Measurements from ENCODE around the gene CTDSPL.
A peak's percentile ranks its signal among the peaks of the same experiment; 100 is the strongest.
"Not testable (repeated sequence)": the region's sequence is repeated elsewhere in the genome, so short reads cannot be mapped to it uniquely, and the experiment has no call there.

CTDSPL gene

DNA sequence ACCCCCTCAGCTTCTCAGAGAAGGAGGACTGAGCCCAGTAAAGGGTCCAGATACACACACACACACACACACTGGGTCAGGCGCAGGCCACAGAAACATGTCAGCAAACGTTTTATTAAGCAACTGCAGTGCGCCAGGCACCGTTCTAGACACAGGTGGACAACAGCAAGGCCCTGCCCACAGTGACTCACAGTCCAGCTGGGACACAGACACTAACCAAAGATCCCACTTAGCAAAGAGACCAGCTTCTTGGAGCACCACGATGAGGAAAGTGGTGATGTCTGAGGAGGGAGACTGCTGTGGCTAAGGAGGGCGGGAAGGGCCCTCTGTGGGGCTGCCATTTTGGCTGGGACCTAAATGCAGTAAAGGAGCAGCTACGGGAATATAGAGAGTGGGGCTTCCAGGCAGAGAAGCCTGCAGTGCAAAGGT is 126.1 kb downstream of the CTDSPL start:
- no peak for DNase-seq (ENCODE audit: low read depth in 2 of 2)

DNA sequence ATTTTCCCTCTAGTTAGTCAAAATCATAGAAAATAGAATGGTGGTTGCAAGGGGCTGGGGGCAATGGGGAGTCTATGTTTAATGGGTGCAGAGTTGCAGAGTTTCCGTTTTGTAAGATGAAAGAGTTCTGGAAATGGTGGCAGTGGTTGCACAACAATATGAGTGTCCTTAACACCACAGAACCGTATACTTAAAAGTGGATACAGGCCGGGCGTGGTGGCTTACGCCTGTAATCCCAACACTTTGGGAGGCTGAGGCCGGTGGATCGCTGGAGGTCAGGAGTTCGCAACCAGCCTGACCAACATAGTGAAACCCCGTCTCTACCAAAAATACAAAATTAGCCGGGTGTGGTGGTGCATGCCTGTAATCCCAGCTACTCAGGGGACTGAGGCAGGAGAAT is 126.7 kb downstream of the CTDSPL start:
- not testable (repeated sequence) for DNase-seq (ENCODE audit: low read depth in 2 of 2)

DNA sequence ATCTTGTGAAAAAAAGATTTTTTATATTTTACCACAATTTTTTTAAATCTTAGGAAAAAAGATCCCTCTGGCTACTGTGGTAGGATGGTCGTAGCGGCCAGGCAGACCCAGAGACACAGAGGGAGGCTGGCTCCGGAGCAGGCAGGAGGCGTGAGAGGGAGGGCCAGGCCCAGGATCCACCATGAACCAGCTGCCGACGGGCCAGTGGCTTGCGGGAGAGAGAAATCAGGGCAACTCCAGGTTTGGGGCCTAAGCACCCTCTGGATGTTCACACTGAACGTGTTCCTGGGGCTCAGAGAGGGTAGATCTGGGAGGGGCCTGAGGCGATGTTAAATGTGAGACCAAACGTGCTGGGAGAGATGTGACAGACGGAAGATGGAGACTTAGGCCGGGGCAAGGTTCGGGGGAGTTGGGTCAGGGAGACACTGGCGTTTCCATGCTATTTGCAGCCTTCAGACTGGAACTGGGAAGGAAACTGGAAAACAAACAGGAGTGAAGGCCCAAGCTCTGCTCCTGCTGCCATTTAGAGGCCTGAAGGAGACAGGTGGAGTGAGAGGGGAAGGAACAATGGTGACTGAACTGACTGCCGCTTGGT is 127.3 kb downstream of the CTDSPL start:
- no peak for DNase-seq (ENCODE audit: low read depth in 2 of 2)

DNA sequence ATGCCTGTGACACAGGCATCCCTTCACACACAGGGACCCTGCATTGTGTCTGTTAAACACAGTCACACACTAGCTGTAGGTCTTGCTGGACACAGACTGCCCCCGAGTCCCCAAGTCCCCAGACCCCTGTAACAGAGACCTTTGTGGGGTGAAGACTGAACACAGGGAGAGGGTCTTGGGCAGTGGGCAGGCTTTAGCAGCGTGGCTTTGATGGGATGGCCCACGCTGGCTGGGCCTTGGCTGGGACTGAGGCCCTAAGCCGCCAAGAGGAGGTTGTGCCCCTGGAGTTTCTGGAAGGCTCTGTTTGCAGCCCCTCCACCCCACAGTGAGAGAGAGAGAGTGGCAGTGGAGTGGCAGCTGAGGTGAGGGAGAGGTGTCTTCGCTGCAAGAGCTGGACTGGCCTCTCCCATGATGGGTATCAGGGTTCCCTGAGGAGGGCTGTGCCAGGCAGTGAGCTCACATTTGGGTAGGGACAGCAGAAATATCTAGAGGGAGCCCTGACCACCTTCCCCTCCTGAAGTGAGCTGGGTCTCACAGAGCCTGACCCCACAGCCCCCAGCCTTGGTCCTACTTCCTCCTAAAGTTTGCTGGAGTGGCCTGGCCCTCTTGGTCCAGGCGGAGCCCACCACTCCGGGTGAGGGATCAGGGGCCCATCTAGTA is 128.3 kb downstream of the CTDSPL start:
- DNase-seq (ENCODE audit: low read depth in 2 of 2): no peak

DNA sequence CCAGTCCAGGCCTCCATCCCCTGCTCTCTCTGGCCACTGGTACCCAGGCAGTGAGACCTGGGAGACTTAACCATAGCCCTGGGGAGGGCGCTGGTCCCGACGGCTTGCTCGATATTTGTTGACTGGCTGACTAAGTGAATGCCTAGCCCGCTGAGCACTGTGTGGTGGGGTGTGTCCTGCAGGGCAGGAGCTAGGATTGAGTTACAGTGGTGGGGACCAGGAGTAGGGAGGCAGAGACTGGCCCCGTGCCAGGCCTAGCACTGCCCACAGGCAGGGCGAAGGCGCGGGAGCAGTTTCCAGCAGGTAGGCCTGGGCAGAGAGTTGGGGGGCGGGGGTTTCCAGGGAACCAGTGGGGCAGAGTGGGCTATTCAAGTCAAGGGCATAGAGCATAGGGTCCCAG is 128.8 kb downstream of the CTDSPL start, which contains the start of gene VILL:
TSS of gene VILL (plus strand) at position 260 of the 400 bp plus-strand sequence. CDS start 2,887 bp downstream, outside the sequence.
- DNase-seq (ENCODE audit: low read depth in 2 of 2): no peak

DNA sequence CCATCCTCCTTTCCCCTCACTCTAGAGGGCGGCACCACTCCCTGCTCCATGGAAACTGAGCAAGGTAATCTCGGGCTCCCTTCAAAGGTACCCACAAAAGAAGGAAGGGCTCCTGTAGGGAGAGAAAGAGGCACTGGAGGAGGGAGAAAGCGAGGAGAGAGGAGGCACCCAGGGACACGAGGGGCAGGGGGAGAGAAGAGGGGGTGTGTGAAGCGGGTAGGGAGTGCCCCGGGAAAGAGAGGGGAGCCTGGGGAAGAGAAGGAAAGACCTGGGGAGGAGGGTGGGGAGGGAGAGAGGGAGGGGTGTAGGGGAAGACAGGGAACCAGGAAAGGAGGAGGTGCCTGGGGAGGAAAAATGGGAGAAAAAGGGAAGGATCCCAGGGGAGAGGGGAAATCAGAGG is 129.4 kb downstream of the CTDSPL start:
- DNase-seq (ENCODE audit: low read depth in 2 of 2): no peak

DNA sequence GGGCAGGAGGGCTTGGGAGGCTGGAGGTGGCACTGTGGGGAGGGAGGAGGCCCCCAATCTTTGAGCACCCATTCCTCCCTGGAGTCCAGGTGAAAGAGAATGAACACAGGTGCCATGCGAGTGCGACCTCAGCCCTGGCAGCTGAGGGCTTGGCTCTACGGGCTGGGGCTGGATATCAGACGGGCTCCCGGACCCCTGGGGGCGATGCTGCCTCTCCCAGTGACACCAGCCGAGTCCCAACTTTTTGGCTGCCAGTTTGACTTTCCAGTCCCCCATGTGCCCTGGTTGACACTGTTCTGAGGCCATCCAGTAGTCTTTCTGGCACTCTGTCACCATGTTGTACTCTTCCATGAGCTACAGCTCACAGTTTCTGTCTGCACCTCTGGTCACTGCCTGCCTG is 130.1 kb downstream of the CTDSPL start:
- no peak for DNase-seq (ENCODE audit: low read depth in 2 of 2)

DNA sequence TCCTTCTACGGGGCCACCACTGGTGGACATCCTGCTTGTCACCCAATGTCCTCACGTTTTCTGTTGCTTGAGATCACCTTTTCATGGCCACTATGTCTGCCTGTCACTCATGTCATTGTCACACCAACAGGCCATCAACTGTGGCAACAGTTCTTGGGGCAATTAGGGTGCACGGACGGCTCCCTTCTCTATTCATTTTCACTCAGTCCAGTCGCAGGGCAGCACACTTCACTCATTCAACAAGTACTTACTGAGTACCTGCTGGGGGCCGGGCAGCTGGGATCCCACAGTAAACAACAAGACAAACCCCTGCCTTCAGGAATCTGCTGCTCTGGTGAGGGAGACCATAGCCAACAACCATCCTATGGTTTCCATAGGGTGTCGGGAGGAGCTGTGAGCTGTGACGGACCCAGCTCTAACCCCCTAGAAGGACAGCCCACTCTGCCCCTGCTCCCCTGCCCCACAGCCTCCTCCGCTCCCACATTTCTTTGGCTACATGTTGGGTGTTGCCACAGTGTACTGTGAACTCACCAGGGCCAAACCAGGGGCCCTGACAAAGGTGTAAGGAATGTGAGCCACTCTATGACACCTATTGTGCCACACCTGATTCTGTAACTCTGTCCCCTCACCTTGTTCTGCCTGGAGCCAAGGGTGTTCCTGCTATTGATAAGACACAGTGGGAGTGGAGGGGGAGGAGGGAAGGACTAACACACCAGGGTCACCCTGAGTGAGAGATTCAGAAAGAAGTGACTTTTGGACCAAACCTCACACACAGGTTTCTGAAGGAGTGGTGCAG is 130.8 kb downstream of the CTDSPL start:
- no peak for DNase-seq (ENCODE audit: low read depth in 2 of 2)

DNA sequence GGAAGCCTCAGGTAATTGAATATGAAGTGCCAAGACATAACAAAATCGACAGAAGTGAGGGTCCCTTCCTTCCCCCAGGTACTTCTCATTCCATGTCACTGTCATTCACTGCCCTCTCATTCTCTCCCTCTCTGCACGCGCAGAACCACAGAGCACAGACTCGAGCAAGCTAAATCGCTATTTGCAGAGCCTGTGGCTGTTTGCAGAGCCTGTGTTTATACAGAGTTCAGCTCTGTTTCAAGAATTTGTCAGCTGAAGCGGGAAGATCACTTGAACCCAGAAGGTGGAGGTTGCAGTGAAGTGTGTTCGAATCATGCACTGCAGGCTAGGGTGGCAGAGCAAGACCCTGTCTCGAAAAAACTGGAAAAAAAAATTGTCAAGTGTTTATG is 131.4 kb downstream of the CTDSPL start:
- DNase-seq (ENCODE audit: low read depth in 2 of 2): no peak

DNA sequence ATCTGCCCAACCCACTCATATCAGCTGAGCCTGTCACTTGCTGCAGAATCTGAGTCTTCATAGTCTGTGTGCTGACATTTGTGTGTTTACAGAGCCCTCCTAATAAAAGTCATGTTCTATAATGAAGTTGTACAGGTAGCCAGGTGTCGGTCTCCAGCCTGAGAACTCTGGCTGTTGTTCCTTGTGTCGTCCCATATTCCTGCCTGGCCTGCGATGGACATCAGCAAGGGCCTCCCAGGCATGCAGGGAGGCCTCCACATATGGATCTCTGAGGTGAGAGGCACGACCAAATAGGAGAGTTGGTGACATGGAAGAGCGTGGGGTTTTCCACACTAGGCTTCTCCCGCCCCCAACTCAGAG is 131.8 kb downstream of the CTDSPL start:
- no peak for DNase-seq (ENCODE audit: low read depth in 2 of 2)

DNA sequence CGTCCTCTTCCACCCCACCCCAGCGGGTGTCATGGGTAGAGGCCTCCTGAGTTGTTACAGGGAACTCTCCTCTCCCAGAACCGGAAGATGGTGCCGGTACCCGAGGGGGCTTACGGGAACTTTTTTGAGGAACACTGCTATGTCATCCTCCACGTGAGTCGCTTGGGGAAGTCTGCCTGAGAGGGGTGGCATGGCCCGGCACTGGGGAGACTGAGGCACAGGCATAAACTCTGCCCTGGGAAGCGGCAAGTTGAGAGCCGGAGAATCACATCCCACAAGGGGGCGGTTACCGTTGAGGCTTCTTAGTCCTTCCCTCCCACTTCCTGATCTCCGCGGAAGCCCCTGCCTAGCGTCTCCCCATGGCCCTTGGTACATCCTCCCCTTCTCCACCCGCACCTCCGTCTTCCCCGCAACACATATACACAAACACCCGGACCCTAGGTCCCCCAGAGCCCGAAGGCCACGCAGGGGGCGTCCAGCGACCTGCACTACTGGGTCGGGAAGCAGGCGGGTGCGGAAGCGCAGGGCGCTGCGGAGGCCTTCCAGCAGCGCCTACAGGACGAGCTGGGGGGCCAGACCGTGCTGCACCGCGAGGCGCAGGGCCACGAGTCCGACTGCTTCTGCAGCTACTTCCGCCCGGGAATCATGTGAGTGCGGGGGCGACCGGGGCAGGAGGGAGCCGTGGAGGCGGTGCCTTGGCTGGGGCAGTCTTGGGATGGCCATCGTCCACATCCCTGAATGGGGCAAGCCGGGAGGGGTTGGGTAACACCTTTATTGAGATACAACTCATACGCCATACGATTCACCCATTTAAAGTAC is 132.3 kb downstream of the CTDSPL start:
- DNase-seq (ENCODE audit: low read depth in 2 of 2): peak; percentile 16 to 47

DNA sequence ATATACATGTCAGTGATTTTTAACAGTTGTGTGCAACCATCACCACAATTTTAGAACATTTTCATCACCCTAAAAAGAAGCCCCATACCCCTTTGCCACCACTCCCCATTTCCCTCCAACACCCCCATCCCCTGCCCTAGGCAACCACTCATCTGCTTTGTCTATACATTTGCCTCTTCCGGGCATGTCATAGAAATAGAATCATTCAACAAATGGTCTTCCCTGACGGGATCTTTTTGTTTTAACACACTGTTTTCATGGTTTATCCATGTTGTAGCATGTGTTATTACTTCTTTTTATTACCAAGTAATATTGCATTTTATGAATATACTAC is 132.9 kb downstream of the CTDSPL start:
- DNase-seq (ENCODE audit: low read depth in 2 of 2): no peak

DNA sequence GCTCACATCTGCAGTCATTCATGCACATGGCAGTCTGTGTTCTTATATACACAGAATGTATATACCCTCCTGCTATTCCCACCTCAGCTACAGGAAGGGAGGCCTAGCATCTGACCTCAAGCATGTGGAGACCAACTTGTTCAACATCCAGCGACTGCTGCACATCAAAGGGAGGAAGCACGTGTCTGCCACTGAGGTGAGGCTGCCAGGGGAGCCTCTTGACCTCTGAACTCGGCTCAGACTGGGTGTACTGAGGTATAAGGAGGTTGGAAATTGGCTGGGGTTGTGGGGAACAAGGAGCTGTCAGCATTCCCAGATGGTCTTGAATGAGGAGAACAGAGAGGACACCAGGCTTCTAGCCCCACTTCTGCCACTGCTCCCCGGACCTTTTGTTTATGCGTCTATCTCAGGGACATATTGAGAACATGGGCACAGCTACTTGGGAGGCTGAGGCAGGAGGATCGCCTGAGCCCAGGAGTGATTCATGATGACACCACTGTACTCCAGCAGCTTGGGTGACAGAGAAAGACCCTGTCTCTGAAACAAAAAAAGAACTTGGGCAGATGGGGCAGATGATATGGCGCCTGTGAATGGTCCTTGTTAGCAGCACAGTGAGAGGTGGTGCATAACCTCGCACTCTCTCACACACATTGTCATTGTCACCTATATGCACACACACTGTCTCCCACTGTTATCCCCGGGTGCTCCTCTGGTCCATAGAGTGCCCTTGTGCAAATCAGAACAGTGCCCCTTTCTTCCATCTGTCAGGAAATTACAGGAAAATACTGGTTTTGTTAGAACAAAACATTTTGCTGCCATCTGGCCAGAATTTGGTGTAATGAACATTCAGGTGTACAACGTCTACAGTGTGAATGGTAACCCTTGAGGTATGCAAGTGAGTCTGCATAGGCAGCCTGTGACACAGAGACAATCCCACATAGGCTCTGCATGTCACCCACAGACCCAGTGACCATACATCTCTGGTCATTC is 134.3 kb downstream of the CTDSPL start:
- no peak for DNase-seq (ENCODE audit: low read depth in 2 of 2)

DNA sequence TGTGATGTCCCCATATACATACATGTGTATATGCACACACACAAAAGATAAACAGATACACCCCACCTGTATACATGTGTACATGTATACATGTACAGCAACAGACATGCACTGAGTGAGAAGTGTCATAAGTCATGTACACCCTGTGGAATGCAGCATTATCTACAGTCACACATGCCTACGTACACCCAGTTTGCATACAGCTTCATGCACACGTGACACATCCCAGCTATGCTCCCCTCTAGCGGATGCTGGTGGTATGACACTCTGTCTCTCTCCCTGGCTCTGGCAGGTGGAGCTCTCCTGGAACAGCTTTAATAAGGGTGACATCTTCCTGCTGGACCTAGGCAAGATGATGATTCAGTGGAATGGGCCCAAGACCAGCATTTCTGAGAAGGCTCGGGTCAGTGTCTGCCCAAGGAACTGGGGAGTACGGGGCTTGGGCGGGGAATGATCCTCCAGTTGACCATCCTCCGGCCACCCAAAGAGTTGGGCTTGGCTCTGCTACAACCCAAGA is 135.2 kb downstream of the CTDSPL start:
- DNase-seq (ENCODE audit: low read depth in 2 of 2): peak; percentile 43 to 59

DNA sequence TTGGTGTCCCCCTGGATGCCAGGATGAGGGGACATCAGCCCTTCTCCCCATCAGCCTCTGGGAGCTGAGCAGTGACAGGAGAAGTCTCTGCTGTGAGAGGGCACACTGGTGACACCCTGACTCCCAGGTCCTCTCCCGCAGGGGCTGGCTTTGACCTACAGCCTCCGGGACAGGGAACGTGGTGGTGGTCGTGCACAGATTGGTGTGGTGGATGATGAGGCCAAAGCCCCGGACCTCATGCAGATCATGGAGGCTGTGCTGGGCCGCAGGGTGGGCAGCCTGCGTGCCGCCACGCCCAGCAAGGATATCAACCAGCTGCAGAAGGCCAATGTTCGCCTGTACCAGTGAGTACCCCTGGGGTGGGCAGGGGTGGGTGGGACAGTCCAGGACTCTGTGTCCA is 135.7 kb downstream of the CTDSPL start:
- DNase-seq (ENCODE audit: low read depth in 2 of 2): no peak

DNA sequence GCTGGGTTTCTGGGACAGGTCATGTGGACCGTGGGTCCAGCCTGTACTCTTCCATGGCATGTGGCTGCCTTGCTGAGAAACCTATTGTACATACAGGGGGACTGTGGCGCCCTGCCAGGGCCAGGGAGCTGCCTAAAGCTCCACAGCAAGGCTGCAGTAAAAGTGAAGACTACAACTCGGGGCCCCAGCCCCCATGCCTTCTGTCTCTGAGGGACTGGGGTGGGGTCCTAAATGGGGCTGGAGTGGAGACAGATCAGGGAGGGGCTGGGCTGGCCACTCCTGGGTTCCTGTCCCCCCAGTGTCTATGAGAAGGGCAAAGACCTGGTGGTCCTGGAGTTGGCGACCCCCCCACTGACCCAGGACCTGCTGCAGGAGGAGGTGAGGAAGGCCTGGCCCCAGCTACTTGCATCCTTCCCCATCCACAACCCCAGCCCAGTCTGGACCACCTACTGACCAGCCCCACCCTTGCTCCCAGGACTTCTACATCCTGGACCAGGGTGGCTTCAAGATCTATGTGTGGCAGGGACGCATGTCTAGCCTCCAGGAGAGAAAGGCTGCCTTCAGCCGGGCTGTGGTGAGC is 136.2 kb downstream of the CTDSPL start:
- no peak for DNase-seq (ENCODE audit: low read depth in 2 of 2)

DNA sequence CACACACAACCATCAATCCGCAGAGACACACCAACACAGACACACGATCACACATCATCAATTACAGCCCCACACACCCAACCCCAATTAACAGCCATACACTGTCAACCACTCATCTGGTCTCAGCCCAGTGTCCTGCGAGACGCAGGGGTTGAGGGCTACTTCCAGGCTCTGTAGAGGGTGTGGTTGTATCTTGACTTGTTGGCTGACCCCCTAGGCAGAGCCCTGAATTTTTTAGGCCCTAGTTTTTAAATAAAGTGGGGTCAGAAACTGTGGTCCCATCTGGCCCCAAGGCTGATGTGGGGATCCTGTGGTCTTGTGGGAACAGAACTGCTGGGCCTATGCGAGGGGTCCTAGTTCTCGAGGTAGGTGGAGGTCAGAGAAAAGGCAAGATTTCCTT is 138.2 kb downstream of the CTDSPL start:
- DNase-seq (ENCODE audit: low read depth in 2 of 2): no peak

DNA sequence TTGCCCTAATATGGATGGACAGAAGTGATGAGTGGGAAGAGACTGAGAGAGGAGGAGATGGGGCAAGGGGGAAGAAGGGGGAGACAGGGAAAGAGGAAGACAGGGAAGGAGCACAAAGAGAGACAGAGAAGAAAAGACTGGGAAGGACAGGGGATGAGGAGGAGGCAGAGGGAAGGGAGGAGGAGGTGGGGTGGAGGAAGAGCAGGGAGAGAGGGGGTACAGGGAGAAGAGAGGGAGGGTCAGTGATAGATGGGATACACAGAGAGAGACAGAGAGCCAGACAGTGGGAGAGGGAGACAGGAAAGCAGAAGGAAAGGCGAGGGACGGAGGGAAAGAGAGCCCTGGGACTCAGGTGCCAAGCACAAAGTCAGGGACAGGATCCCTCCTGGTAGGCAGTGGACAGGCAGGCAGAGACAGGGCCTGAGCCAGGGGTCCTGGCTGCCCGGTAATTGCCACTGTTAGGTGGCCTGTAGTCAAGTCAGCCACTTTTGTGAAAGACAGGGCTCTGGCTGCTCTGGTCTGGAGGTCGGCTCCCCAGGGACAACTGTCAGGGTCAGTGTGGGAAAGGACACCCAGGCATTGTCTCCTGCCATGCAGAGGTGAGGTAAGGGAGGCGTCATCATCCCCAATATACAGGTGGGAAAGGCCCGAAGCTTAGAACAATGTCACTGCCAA is 138.7 kb downstream of the CTDSPL start:
- DNase-seq (ENCODE audit: low read depth in 2 of 2): no peak

DNA sequence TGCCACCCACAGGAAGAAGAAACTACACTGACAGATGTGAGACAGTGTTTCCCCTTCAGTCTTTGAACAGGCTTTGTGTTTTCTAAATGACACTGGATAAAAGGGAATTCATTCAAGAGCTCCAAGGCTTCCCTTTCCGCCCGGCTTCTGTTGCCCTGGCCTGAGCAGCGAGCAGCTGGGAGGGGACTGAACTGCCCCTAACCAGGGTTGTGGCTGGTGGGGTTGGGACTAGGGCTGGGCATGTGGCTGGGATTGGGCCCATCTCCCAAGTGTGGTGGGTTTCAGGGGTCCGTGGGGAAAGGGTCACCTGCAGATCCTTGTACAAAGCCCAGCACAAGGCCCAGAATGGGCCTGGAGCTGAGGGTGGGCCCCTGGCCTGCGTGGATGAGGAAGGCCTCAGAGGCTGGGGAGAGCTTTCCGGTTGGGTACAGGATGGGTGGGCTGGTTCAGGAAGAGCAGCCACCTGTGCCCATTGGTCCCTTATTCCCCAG is 139.3 kb downstream of the CTDSPL start:
- no peak for DNase-seq (ENCODE audit: low read depth in 2 of 2)

Data from stimulated activated CD8-positive, alpha-beta memory T cell treated with anti-CD3 and anti-CD28 coated beads, Interleukin-15, amount 100 ng/mL, for 4 hours (primary cell).